ENCODE measurements around the gene WDR11. TPM values are rescaled to one million over a fixed set of nuclear protein-coding genes. Genes with fewer than 3 reads are reported as not detected.
A peak's percentile ranks its signal among the peaks of the same experiment; 100 is the strongest.
"Not testable (repeated sequence)": the region's sequence is repeated elsewhere in the genome, so short reads cannot be mapped to it uniquely, and the experiment has no call there.

The WDR11 gene
- total and polyA plus RNA-seq, 12 donors: 9.6 to 29.3 (median 14.5) TPM

DNA sequence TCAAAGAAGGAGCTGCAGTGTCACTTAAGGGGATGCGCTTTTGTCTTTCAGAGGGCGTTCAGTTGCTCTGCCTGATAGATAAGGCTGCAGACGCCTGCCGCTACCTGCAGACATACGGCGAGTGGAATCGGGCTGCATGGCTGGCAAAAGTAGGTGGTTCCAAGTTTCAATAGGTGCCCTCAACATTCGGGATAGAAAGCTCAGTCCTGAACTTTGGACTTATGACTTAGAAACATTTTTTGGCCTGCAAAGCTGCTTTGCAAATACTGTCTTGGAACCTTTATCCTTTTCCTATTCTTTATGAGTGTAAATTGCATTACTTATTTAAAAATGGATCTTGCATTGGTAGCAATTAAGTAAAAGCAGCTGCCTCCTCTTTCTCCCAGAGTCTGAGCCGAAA lies 54.1 kb downstream of the WDR11 start:
- intact Hi-C loops (cut with DNase I): no loop called here
- Histone ChIP-seq H3K4me3 (no peak overlapping the region), H3K27ac (no peak overlapping the region), H3K9me3 (peaks cover 0 to 19% (median 0%) of the 10 kb centered on the region in 11 donors), H3K4me1 (no peaks in the 10 kb centered on the region), H3K27me3 (no peaks in the 10 kb centered on the region), H3K36me3 (peaks cover 0 to 100% (median 93%) of the 10 kb centered on the region in 9 donors)
- TF ChIP-seq, protein P1, sequence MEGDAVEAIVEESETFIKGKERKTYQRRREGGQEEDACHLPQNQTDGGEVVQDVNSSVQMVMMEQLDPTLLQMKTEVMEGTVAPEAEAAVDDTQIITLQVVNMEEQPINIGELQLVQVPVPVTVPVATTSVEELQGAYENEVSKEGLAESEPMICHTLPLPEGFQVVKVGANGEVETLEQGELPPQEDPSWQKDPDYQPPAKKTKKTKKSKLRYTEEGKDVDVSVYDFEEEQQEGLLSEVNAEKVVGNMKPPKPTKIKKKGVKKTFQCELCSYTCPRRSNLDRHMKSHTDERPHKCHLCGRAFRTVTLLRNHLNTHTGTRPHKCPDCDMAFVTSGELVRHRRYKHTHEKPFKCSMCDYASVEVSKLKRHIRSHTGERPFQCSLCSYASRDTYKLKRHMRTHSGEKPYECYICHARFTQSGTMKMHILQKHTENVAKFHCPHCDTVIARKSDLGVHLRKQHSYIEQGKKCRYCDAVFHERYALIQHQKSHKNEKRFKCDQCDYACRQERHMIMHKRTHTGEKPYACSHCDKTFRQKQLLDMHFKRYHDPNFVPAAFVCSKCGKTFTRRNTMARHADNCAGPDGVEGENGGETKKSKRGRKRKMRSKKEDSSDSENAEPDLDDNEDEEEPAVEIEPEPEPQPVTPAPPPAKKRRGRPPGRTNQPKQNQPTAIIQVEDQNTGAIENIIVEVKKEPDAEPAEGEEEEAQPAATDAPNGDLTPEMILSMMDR (IDR thresholded peaks at IDR 0.05): no peak
- WGBS, 2 donors: 91 to 92% methylated on average over 9 of the region's 9 CpGs
- ATAC-seq (no peak), DNase-seq (no peak)

DNA sequence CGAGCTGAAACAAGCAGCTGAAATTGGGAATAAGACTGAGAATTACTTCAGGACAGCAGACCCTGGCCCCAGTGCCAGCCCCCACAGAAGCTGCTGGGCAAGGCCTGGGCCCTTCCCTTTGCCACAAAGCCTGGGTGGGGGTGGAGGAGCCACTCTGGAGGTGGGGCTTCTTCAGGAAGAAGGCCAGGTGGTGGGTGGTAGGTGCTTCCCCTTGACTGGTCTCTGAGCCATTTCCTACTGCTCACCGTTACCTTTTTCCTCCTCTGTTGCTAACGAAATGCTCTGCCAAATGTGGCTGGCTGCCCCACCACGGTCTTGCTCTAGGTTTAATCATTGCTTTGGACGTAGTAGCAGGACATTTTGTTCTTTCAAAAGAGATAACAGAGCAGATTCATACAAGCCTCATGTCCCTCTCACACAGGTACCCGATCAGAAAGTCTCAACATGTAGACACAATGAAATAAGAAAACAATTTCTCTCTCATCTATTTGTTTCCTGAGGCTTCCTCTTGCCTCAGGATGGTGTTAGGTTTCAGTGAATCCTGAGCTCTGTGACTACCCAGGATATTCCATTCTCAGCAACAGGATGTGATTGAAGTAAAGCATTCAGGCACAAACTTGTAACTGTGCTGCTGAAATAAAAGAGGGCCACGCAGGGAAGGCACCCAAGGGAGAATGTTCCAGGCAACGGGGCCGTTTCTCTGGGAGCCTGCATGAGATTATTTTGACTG lies 66.5 kb downstream of the WDR11 start:
- no peak overlapping the region for H3K4me3 ChIP-seq
- H3K4me1 ChIP-seq: no peaks in the 10 kb centered on the region
- no peak overlapping the region for H3K27ac ChIP-seq
- H3K9me3 ChIP-seq: peaks cover 0 to 25% (median 0%) of the 10 kb centered on the region in 11 donors
- H3K27me3 ChIP-seq: no peaks in the 10 kb centered on the region
- ATAC-seq (peak in 2 of 8 donors; percentile 27 to 44), DNase-seq (no peak)
- 54 to 72% methylated on average over 9 of the region's 9 CpGs for WGBS, 2 donors
- TF ChIP-seq, protein P1 (IDR thresholded peaks at IDR 0.05): no peak
- H3K36me3 ChIP-seq: no peaks in the 10 kb centered on the region
- intact Hi-C loops (cut with DNase I): no loop called here

DNA sequence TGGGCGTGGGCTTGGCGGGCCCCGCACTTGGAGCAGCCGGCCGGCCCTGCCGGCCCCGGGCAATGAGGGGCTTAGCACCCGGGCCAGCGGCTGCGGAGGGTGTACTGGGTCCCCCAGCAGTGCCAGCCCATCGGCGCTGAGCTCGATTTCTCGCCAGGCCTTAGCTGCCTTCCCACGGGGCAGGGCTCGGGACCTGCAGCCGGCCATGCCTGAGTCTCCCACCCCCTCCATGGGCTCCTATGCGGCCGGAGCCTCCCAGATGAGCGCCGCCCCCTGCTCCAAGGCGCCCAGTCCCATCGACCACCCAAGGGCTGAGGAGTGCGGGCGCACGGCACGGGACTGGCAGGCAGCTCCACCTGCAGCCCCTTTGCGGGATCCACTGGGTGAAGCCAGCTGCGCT lies 72.7 kb downstream of the WDR11 start:
- H3K36me3 ChIP-seq; H3K4me3 ChIP-seq; intact Hi-C loops (cut with DNase I); H3K4me1 ChIP-seq; H3K9me3 ChIP-seq; DNase-seq; ATAC-seq; H3K27ac ChIP-seq: not testable (repeated sequence)
- H3K27me3 ChIP-seq: peaks cover 0 to 13% (median 0%) of the 10 kb centered on the region in 7 donors
- 86 to 96% methylated on average over 16 to 27 of the region's 29 CpGs for WGBS, 2 donors

DNA sequence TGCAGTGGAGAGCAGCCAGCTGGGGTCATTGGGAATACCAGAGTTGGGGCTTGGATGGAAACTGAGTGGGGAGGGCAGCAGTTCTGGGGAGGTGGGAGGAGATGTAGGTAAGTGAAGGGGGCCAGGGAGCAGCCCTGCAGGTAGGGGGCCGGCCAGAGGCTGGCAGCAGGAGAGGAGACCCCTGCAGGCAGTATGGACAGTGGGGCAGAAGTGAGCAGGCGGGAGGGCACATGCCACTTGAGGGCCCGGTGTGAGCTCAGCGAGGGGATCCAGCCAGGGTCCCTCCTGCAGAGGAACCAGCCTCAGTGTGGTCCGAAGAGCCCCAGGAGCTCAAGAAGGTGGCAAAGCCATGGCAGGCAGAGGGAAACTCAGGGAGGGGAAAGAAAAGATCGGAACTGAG lies 75.4 kb downstream of the WDR11 start:
- WGBS, 2 donors: 72 to 77% methylated on average over 6 of the region's 6 CpGs
- intact Hi-C loops (cut with DNase I): no loop called here
- Histone ChIP-seq H3K36me3 (no peaks in the 10 kb centered on the region), H3K4me1 (no peaks in the 10 kb centered on the region), H3K27me3 (peaks cover 0 to 13% (median 0%) of the 10 kb centered on the region in 7 donors), H3K9me3 (no peaks in the 10 kb centered on the region), H3K4me3 (no peak overlapping the region), H3K27ac (no peak overlapping the region)
- DNase-seq (no peak), ATAC-seq (no peak)
- TF ChIP-seq, protein P1 (IDR thresholded peaks at IDR 0.05): no peak

DNA sequence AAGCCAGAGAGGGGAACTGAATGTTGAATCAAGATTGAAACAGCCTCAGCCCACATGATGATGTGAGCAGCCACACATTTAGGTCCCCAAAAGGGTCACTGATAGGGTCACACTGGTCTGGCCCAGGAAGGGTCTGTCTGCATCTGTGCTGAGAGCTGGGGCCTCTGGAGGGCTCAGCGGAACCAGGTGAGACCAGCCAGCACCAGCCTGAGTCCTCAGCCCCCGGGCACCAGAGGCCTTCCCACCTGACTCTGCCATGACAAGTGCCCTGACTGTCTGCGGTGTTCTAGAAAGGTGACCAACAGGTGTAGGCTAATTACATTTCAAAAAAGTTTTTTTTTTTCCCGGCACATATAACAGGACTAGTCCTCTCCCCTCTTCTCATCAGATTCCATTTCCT lies 76.2 kb downstream of the WDR11 start:
- 78 to 81% methylated on average over 4 of the region's 4 CpGs for WGBS, 2 donors
- no peaks in the 10 kb centered on the region for H3K36me3 ChIP-seq
- H3K27me3 ChIP-seq: peaks cover 0 to 13% (median 0%) of the 10 kb centered on the region in 7 donors
- no peak overlapping the region for H3K4me3 ChIP-seq
- H3K27ac ChIP-seq: no peak overlapping the region
- intact Hi-C loops (cut with DNase I): no loop called here
- DNase-seq: no peak
- no peak for ATAC-seq
- H3K9me3 ChIP-seq: no peaks in the 10 kb centered on the region
- no peaks in the 10 kb centered on the region for H3K4me1 ChIP-seq
- TF ChIP-seq, protein P1 (IDR thresholded peaks at IDR 0.05): no peak

All from heart right ventricle (tissue), 16 donors.